ENCODE measurements around the gene TGFB2.
"Not testable (repeated sequence)": the region's sequence is repeated elsewhere in the genome, so short reads cannot be mapped to it uniquely, and the experiment has no call there.

The TGFB2 gene

GRCh38 chr1:218344814-218345672 is at the start of gene TGFB2:
TSS of gene TGFB2 (plus strand) at chr1:218345336. CDS start at chr1:218346702, 1,366 bp downstream.
- peak; percentile 86 for DNase-seq

- no peak for DNase-seq
These were observed 49.0 kb upstream of the TGFB2 start for GRCh38 chr1:218296162-218296561.

- DNase-seq: no peak
These were observed 47.7 kb upstream of the TGFB2 start for GRCh38 chr1:218297461-218297860.

- DNase-seq: no peak
These were observed 47.3 kb upstream of the TGFB2 start for GRCh38 chr1:218297867-218298266.

GRCh38 chr1:218298398-218298797 is 46.7 kb upstream of the TGFB2 start:
- DNase-seq: no peak

- DNase-seq: no peak
These were observed 45.7 kb upstream of the TGFB2 start for GRCh38 chr1:218299416-218299815.

GRCh38 chr1:218301217-218301616 is 43.9 kb upstream of the TGFB2 start:
- no peak for DNase-seq

GRCh38 chr1:218302155-218302554 is 43.0 kb upstream of the TGFB2 start:
- no peak for DNase-seq

GRCh38 chr1:218303176-218303879 is 41.8 kb upstream of the TGFB2 start:
- no peak for DNase-seq

- DNase-seq: no peak
These were observed 40.7 kb upstream of the TGFB2 start for GRCh38 chr1:218304281-218305039.

- DNase-seq: no peak
These were observed 39.6 kb upstream of the TGFB2 start for GRCh38 chr1:218305472-218306064.

- no peak for DNase-seq
These were observed 32.6 kb upstream of the TGFB2 start for GRCh38 chr1:218312509-218312908.

- DNase-seq: no peak
These were observed 30.8 kb upstream of the TGFB2 start for GRCh38 chr1:218314316-218314715.

- no peak for DNase-seq
These were observed 29.5 kb upstream of the TGFB2 start for GRCh38 chr1:218315638-218316037.

GRCh38 chr1:218317061-218317460 is 28.1 kb upstream of the TGFB2 start:
- no peak for DNase-seq

GRCh38 chr1:218320182-218320581 is 25.0 kb upstream of the TGFB2 start:
- not testable (repeated sequence) for DNase-seq

GRCh38 chr1:218322762-218323161 is 22.4 kb upstream of the TGFB2 start:
- DNase-seq: no peak

- no peak for DNase-seq
These were observed 21.4 kb upstream of the TGFB2 start for GRCh38 chr1:218323568-218324225.

GRCh38 chr1:218324226-218324580 is 20.9 kb upstream of the TGFB2 start:
- no peak for DNase-seq

GRCh38 chr1:218328769-218329168 is 16.4 kb upstream of the TGFB2 start:
- no peak for DNase-seq

GRCh38 chr1:218330043-218330623 is 15.0 kb upstream of the TGFB2 start:
- DNase-seq: no peak

- DNase-seq: no peak
These were observed 12.7 kb upstream of the TGFB2 start for GRCh38 chr1:218332416-218332815.
